Tibial artery (tissue), 4 donors: ENCODE results near the gene WNT9B.

Source experiments
- DNase-seq, 2 donors: peaks; one replicate each; pipeline ENCODE4 v3.0.0-alpha.2; 2019
- H3K27ac ChIP-seq, 2 donors: fragments of 200-600 bp; sonication (generic) in 1 of 2; 1 replicate in 1 of 2; 2 replicates in 1 of 2; pipeline ENCODE4 v1.5.1; 2018 to 2019; ENCODE audit warnings: mild to moderate bottlenecking in 1 of 2
- H3K27me3 ChIP-seq, 2 donors: fragments of 200-600 bp; sonication (generic) in 1 of 2; one replicate each; pipeline versions ENCODE4 v1.5.1 to v1.6.0; 2016 to 2019
- H3K36me3 ChIP-seq, 3 donors: fragments of 200-600 bp; sonication (generic) in 2 of 3; one replicate each; pipeline ENCODE4 v1.5.1; 2016 to 2019; ENCODE audit warnings: mild to moderate bottlenecking in 2 of 3
- H3K4me1 ChIP-seq, 4 donors: fragments of 200-600 bp; sonication (generic) in 2 of 4; 1 replicate in 3 of 4; 2 replicates in 1 of 4; pipeline ENCODE4 v1.5.1; 2016 to 2019
- H3K4me3 ChIP-seq, 2 donors: fragments of 200-600 bp; sonication (generic) in 1 of 2; 1 replicate in 1 of 2; 2 replicates in 1 of 2; pipeline ENCODE4 v1.5.1; 2018 to 2019; ENCODE audit warnings: mild to moderate bottlenecking in 2 of 2
- H3K9me3 ChIP-seq, 3 donors: fragments of 200-600 bp; sonication (generic) in 1 of 3; one replicate each; pipeline ENCODE4 v1.5.1; 2016 to 2019
- intact Hi-C: fragments of 100-400 bp; cut with DNase I; formaldehyde crosslinking; loops from one replicate; pipeline ENCODE4 v1.15.0; 2023; ENCODE audit warnings: low total_unique reads
- TF ChIP-seq, protein P1 (sequence below), 2 experiments: fragments of 200-600 bp in 1 of 2; fragments of 450-650 bp in 1 of 2; IDR thresholded peaks; one replicate each; pipeline ENCODE4 v1.5.1; 2017 to 2019; ENCODE audit warnings: antibody characterized with exemption in 2 of 2, mild to moderate bottlenecking in 1 of 2, moderate library complexity in 1 of 2

The WNT9B gene

DNA sequence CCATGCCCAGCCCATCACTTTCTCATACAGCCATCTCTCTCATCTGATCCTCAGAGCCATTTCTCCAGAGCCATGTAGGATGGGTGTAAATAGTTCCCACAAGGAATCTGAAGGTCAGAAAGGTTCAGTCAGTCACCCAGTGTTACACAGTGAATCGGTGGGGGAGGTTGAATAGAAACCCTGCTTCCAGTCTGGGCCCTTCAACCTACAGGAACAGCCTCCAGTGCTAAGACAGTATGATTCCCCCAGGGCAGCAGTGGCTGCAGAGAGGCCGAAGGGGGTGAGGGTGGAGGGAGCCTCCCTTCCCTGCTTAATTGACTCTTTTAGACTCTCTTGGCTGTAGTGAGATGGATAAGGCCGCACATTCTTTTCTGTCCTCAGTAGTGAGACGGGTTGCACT is 3.6 kb downstream of the WNT9B start:
- Histone ChIP-seq H3K4me1 (peaks cover 0 to 17% (median 12%) of the 10 kb centered on the region in 4 donors), H3K27me3 (peaks cover 4 to 50% of the 10 kb centered on the region in 2 donors), H3K36me3 (no peaks in the 10 kb centered on the region), H3K4me3 (no peak overlapping the region), H3K9me3 (no peaks in the 10 kb centered on the region), H3K27ac (no peak overlapping the region)
- intact Hi-C loops = no loop called here
- DNase-seq = no peak
- TF ChIP-seq, protein P1, sequence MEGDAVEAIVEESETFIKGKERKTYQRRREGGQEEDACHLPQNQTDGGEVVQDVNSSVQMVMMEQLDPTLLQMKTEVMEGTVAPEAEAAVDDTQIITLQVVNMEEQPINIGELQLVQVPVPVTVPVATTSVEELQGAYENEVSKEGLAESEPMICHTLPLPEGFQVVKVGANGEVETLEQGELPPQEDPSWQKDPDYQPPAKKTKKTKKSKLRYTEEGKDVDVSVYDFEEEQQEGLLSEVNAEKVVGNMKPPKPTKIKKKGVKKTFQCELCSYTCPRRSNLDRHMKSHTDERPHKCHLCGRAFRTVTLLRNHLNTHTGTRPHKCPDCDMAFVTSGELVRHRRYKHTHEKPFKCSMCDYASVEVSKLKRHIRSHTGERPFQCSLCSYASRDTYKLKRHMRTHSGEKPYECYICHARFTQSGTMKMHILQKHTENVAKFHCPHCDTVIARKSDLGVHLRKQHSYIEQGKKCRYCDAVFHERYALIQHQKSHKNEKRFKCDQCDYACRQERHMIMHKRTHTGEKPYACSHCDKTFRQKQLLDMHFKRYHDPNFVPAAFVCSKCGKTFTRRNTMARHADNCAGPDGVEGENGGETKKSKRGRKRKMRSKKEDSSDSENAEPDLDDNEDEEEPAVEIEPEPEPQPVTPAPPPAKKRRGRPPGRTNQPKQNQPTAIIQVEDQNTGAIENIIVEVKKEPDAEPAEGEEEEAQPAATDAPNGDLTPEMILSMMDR (IDR thresholded peaks at IDR 0.05) = no peak

DNA sequence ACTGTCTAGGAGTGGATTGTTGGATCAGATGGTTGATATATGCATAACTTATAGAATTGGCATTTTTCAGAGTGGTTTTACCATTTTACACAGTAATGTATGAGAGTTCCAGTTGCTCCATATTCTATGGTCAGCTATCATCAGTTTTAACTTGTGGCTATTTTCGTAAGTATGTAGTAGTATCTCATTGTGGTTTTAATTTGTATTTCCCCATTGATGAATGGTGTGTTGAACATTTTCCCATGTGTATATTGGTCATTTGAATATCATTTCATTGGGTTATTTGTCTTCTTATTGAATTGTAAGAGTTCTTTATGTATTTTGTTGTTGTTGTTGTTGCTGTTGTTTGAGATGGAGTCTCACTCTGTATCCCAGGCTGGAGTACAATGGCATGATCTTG is 6.2 kb downstream of the WNT9B start:
- Histone ChIP-seq H3K4me1 (no peaks in the 10 kb centered on the region), H3K36me3 (no peaks in the 10 kb centered on the region), H3K27ac (no peak overlapping the region), H3K27me3 (peaks cover 0 to 37% of the 10 kb centered on the region in 2 donors), H3K4me3 (no peak overlapping the region), H3K9me3 (no peaks in the 10 kb centered on the region)
- TF ChIP-seq, protein P1 (IDR thresholded peaks at IDR 0.05) = no peak
- DNase-seq = no peak
- intact Hi-C loops = no loop called here

DNA sequence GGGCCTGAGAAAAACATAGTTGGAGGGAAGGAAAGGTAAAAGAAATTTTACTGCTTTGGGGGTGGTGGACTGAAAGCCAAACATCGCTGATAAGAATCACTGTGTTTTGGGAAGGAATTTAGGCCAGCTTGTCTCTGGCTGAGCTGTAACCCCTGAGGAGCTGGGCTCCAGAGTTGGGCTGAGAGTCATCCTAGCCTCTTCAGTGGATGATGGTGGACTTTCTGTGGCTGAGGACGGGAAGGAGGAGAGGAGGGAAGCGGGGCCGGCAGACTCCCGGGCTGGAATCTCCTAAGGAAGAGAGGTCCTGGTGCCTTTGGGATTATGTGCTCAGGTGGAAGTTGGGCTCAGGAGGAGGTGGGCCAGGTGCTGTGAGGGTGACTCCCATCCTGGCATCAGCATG is 8.6 kb downstream of the WNT9B start:
- no peak overlapping the region for H3K27ac ChIP-seq
- H3K4me1 ChIP-seq = no peaks in the 10 kb centered on the region
- intact Hi-C loops = no loop called here
- no peak overlapping the region for H3K4me3 ChIP-seq
- H3K36me3 ChIP-seq = no peaks in the 10 kb centered on the region
- H3K27me3 ChIP-seq = peaks cover 0 to 39% of the 10 kb centered on the region in 2 donors
- DNase-seq = no peak
- H3K9me3 ChIP-seq = no peaks in the 10 kb centered on the region
- TF ChIP-seq, protein P1 (IDR thresholded peaks at IDR 0.05) = no peak

DNA sequence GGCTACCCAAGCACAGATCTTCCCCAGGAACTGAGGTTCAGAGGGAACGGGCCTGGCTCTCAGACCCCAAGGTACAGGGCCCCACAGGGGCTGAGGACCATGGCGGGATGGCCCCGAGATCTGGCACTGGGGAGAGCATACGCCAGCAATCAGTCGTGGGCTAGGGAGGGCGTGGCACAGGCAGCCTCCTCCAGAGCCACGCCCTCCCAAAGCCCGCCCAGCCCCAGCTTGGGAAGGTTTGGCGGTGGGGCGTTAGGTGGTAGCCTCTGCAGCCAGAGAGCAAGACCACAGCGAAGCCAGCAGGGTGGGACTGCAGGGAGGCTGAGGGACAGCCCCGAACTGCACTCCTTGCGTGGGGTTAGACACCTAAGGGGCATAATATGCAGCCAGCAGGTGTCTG is 11.6 kb downstream of the WNT9B start:
- no peaks in the 10 kb centered on the region for H3K4me1 ChIP-seq
- H3K4me3 ChIP-seq = no peak overlapping the region
- peaks cover 0 to 52% of the 10 kb centered on the region in 2 donors for H3K27me3 ChIP-seq
- intact Hi-C loops = no loop called here
- H3K36me3 ChIP-seq = no peaks in the 10 kb centered on the region
- DNase-seq = no peak
- no peak overlapping the region for H3K27ac ChIP-seq
- TF ChIP-seq, protein P1 (IDR thresholded peaks at IDR 0.05) = no peak
- H3K9me3 ChIP-seq = no peaks in the 10 kb centered on the region

DNA sequence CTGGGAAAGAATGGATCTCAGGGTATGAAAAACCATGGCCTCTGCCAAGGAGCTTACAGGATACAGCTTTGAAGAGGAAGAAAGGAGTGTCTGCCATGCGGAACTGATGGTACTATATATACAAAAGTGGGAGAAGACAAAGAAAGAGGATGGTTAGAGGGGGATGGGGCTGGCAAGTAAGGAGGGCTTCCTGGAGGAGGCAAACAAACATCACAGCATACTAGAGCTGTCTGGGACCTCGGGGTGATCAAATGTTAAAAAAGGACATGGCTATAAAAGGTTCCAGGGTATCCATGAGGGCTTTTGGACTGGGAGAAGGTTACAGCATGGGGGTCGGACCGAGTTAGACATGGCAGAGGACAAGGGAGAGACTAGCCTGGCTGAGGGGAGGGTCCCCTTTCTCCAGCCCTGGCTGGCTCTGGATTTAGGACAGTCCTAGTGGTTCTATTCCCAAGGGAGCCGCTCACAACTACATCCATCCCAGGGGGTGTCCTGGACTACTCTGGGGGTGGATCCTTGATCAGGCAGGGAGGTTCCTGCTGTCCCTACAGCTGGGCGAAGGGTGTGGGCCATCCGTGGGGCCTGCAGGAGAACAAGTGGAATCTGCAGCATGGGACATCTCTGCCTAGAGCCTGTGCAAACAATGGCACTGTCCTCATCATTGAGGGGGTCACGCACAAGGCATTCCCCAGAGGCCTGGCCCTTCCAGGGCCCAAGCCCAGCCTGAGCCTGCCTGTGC is 12.2 kb downstream of the WNT9B start:
- Histone ChIP-seq H3K36me3 (no peaks in the 10 kb centered on the region), H3K4me1 (no peaks in the 10 kb centered on the region), H3K4me3 (no peak overlapping the region), H3K9me3 (no peaks in the 10 kb centered on the region), H3K27ac (no peak overlapping the region), H3K27me3 (peaks cover 0 to 51% of the 10 kb centered on the region in 2 donors)
- intact Hi-C loops = no loop called here
- no peak for DNase-seq
- TF ChIP-seq, protein P1 (IDR thresholded peaks at IDR 0.05) = no peak
